OCI-LY1 (cell line): Measurements from ENCODE around the gene EFNB1.

Source experiments
- EZH2 ChIP-seq: fragments of 200-600 bp; sonication (generic), shearing (Covaris generic); IDR thresholded peaks from 2 replicates; pipeline ENCODE4 v1.8.0; 2017; ENCODE audit warnings: borderline replicate concordance, mixed run types, mild to moderate bottlenecking, antibody characterized with exemption, low read length, moderate library complexity, mixed read lengths
- TF ChIP-seq, protein P1 (sequence below): fragments of 200-600 bp; sonication (generic), shearing (Covaris generic); IDR thresholded peaks from 2 replicates; pipeline ENCODE4 v1.5.1; 2017; ENCODE audit warnings: mild to moderate bottlenecking, antibody characterized with exemption, low read length, moderate library complexity, mixed read lengths

DNA sequence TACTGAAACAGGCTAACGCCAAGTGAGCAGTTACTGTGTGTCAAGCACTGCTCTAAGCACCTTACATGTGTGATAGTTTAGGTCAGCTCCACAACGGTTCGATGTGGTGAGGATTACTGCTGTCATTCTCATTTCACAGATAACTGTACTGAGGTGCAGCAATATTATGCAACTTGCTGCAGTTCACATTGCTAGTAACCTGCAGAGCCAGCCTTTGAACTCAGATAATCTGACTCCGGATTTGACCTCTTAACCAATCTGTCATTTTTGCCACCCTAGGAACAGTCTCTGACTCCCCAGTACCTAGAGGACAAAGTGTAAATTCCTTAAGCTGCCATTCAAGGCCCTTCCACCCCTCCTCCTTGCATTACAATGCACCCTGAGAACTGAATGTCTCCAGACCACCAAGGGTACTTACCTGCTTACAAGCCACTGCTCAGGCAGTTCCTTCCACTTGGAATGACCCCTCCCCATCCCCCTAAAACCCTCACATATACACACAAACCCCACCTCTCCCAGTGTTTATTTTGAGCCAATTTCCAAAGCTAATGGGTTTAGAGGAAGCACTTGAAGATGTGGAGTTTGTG lies 24.9 kb downstream of the EFNB1 start:
- TF ChIP-seq, protein P1, sequence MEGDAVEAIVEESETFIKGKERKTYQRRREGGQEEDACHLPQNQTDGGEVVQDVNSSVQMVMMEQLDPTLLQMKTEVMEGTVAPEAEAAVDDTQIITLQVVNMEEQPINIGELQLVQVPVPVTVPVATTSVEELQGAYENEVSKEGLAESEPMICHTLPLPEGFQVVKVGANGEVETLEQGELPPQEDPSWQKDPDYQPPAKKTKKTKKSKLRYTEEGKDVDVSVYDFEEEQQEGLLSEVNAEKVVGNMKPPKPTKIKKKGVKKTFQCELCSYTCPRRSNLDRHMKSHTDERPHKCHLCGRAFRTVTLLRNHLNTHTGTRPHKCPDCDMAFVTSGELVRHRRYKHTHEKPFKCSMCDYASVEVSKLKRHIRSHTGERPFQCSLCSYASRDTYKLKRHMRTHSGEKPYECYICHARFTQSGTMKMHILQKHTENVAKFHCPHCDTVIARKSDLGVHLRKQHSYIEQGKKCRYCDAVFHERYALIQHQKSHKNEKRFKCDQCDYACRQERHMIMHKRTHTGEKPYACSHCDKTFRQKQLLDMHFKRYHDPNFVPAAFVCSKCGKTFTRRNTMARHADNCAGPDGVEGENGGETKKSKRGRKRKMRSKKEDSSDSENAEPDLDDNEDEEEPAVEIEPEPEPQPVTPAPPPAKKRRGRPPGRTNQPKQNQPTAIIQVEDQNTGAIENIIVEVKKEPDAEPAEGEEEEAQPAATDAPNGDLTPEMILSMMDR = no peak
- TF ChIP-seq EZH2 = no peak
